Neural progenitor cell (in vitro differentiated cells): ENCODE measurements around the gene EHBP1. TPM values are rescaled to one million over a fixed set of nuclear protein-coding genes. Genes with fewer than 3 reads are reported as not detected.

Source experiments
- DNase-seq: peaks from one replicate; pipeline ENCODE4 v3.0.0-alpha.2; 2016; ENCODE audit warnings: low spot score
- H2AFZ ChIP-seq: fragments of 200-600 bp; sonication (generic); replicated peaks from 2 replicates; pipeline ENCODE4 v1.6.1; 2016; ENCODE audit warnings: antibody characterized with exemption
- H3F3A ChIP-seq: fragments of 200-600 bp; sonication (generic); 2 replicates; pipeline ENCODE4 v1.6.1; 2016; ENCODE audit warnings: antibody characterized with exemption, low read depth
- H3K27ac ChIP-seq: fragments of 200-600 bp; sonication (generic); 2 replicates; pipeline ENCODE4 v1.5.1; 2016; ENCODE audit warnings: mild to moderate bottlenecking
- H3K27me3 ChIP-seq: fragments of 200-600 bp; sonication (generic); 2 replicates; pipeline ENCODE4 v1.6.1; 2016; ENCODE audit warnings: mild to moderate bottlenecking, moderate library complexity
- H3K36me3 ChIP-seq: fragments of 200-600 bp; sonication (generic); 2 replicates; pipeline ENCODE4 v1.5.1; 2016
- H3K4me1 ChIP-seq: fragments of 200-600 bp; sonication (generic); 2 replicates; pipeline ENCODE4 v1.6.1; 2016; ENCODE audit warnings: mixed run types
- H3K4me2 ChIP-seq: fragments of 200-600 bp; sonication (generic); 2 replicates; pipeline ENCODE4 v1.6.1; 2016
- H3K4me3 ChIP-seq: fragments of 200-600 bp; sonication (generic); 2 replicates; pipeline ENCODE4 v1.5.1; 2016
- H3K79me2 ChIP-seq: fragments of 200-600 bp; sonication (generic); 2 replicates; pipeline ENCODE4 v1.6.1; 2016; ENCODE audit warnings: low read depth
- H3K9ac ChIP-seq: fragments of 200-600 bp; sonication (generic); 2 replicates; pipeline ENCODE4 v1.6.1; 2016
- H3K9me3 ChIP-seq: fragments of 200-600 bp; sonication (generic); 2 replicates; pipeline ENCODE4 v1.5.1; 2016; ENCODE audit warnings: low read depth
- H4K20me1 ChIP-seq: fragments of 200-600 bp; sonication (generic); 2 replicates; pipeline ENCODE4 v1.6.1; 2016; ENCODE audit warnings: low read depth
- H3K27ac Mint-ChIP-seq: 3 replicates; pipeline ENCODE4 v1.8.0; 2021; ENCODE audit warnings: mixed read lengths
- H3K27me3 Mint-ChIP-seq: 2 replicates; pipeline ENCODE4 v1.8.0; 2022; ENCODE audit warnings: low read depth, mild to moderate bottlenecking, inconsistent platforms, moderate library complexity, mixed read lengths; ENCODE audit not compliant: insufficient read depth
- H3K36me3 Mint-ChIP-seq: 3 replicates; pipeline ENCODE4 v1.8.0; 2021; ENCODE audit warnings: mixed read lengths
- H3K4me1 Mint-ChIP-seq: 3 replicates; pipeline ENCODE4 v1.8.0; 2021; ENCODE audit warnings: mixed read lengths
- H3K4me3 Mint-ChIP-seq: 3 replicates; pipeline ENCODE4 v1.8.0; 2021; ENCODE audit warnings: mild to moderate bottlenecking, moderate library complexity, mixed read lengths
- H3K9me3 Mint-ChIP-seq: 3 replicates; pipeline ENCODE4 v1.8.0; 2020; ENCODE audit warnings: mixed read lengths
- EZH2 ChIP-seq: fragments of 200-600 bp; sonication (generic); IDR thresholded peaks from 2 replicates; pipeline ENCODE4 v1.6.1; 2017; ENCODE audit warnings: antibody characterized with exemption, mild to moderate bottlenecking, moderate library complexity
- EZH2phosphoT487 ChIP-seq: fragments of 200-600 bp; sonication (generic); IDR thresholded peaks from 2 replicates; pipeline ENCODE4 v1.6.1; 2017; ENCODE audit warnings: antibody characterized with exemption
- total RNA-seq: library from RNA; depleted of rRNA; stranded (reverse); fragments of >200 nt; gene quantifications from 2 replicates; pipeline ENCODE4 v1.2.3, GENCODE V29; 2015; ENCODE audit warnings: low replicate concordance
- TF ChIP-seq, protein P1 (sequence below): fragments of 200-600 bp; sonication (generic); IDR thresholded peaks from 2 replicates; pipeline ENCODE4 v1.5.1; 2017; ENCODE audit warnings: antibody characterized with exemption, mild to moderate bottlenecking

EHBP1 gene
- total RNA-seq, 1 donor from 2014 or later, result 65.8 TPM

DNA sequence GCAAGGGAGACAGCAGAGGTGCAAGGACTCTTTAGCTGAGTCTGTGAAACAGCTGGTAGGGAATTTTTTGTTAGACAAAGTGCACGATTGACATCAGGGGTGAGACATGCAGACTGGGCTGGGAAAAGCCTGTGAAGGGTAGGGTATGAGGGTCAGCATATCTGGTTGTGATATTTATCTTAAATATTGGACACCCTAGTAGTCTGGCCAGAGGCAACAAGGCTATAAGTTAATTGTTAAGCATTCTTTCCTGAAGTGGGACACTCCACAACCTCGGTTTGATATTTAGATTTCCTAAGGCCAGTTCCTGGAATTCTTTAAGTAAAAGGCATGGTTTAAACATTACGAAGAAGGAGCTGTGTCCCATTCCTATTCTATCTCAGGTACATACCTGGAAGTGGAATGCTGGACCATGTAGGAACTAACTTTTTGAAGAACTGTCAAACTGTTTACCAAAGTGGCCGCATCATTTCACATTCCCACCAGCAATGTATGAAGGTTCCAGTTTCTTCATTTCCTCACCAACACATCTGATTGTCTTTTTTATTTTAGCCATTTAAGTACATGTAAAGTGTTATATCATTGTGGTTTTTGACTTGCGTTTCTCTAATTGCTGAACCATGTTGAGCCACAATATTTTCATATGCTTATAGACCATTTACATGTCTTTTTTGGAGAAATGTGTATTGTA lies 22.5 kb downstream of the EHBP1 start:
- H3K27ac ChIP-seq, result no peak overlapping the region
- H3K27me3 ChIP-seq, result no peaks in the 10 kb centered on the region
- H3K79me2 ChIP-seq, result peaks cover 90% of the 10 kb centered on the region
- Mint-ChIP-seq H3K9me3 (peaks cover 43% of the 10 kb centered on the region), H3K27ac (no peak overlapping the region), H3K27me3 (no peaks in the 10 kb centered on the region), H3K4me3 (no peak overlapping the region), H3K36me3 (peaks cover 36% of the 10 kb centered on the region), H3K4me1 (peaks cover 5% of the 10 kb centered on the region)
- H3F3A ChIP-seq, result peaks cover 10% of the 10 kb centered on the region
- peaks cover 10% of the 10 kb centered on the region for H3K4me1 ChIP-seq
- H3K4me3 ChIP-seq, result no peak overlapping the region
- no peak for TF ChIP-seq EZH2phosphoT487
- TF ChIP-seq, protein P1, sequence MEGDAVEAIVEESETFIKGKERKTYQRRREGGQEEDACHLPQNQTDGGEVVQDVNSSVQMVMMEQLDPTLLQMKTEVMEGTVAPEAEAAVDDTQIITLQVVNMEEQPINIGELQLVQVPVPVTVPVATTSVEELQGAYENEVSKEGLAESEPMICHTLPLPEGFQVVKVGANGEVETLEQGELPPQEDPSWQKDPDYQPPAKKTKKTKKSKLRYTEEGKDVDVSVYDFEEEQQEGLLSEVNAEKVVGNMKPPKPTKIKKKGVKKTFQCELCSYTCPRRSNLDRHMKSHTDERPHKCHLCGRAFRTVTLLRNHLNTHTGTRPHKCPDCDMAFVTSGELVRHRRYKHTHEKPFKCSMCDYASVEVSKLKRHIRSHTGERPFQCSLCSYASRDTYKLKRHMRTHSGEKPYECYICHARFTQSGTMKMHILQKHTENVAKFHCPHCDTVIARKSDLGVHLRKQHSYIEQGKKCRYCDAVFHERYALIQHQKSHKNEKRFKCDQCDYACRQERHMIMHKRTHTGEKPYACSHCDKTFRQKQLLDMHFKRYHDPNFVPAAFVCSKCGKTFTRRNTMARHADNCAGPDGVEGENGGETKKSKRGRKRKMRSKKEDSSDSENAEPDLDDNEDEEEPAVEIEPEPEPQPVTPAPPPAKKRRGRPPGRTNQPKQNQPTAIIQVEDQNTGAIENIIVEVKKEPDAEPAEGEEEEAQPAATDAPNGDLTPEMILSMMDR, result no peak
- no peak for TF ChIP-seq EZH2
- no peak overlapping the region for H3K4me2 ChIP-seq
- H3K9me3 ChIP-seq, result peaks cover 6% of the 10 kb centered on the region
- peaks cover 15% of the 10 kb centered on the region for H4K20me1 ChIP-seq
- peaks cover 13% of the 10 kb centered on the region for H3K36me3 ChIP-seq
- H3K9ac ChIP-seq, result no peak overlapping the region
- no peak for DNase-seq
- no peak overlapping the region for H2AFZ ChIP-seq

DNA sequence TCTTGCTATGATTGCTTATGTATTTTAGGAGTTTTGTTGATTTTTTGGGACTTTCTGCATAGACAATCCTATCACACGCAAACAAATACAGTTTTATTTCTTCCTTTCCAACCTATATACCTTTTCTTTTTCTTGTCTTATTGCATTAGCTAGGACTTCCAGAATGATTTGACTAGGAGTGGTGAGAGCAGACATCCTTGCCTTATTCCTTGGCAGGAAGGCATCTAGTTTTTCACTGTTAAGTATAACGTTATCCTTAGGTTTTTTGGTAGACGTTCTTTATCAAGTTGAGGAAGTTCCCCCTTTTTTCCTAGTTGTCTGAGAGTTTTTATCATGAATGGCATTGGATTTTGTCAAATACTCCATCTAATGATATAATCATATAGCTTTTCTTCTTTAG lies 25.8 kb downstream of the EHBP1 start:
- no peak overlapping the region for H3K9ac ChIP-seq
- peaks cover 31% of the 10 kb centered on the region for H3K4me1 ChIP-seq
- TF ChIP-seq, protein P1, result no peak
- TF ChIP-seq EZH2 (no peak), EZH2phosphoT487 (no peak)
- peaks cover 6% of the 10 kb centered on the region for H3K9me3 ChIP-seq
- Mint-ChIP-seq H3K4me3 (no peak overlapping the region), H3K9me3 (peaks cover 35% of the 10 kb centered on the region), H3K36me3 (peaks cover 21% of the 10 kb centered on the region), H3K4me1 (no peaks in the 10 kb centered on the region), H3K27ac (no peak overlapping the region), H3K27me3 (no peaks in the 10 kb centered on the region)
- peaks cover 28% of the 10 kb centered on the region for H3F3A ChIP-seq
- no peak overlapping the region for H2AFZ ChIP-seq
- H3K79me2 ChIP-seq, result peaks cover 90% of the 10 kb centered on the region
- no peak overlapping the region for H3K4me2 ChIP-seq
- no peak for DNase-seq
- H3K27ac ChIP-seq, result no peak overlapping the region
- no peak overlapping the region for H3K4me3 ChIP-seq
- H3K27me3 ChIP-seq, result no peaks in the 10 kb centered on the region
- H4K20me1 ChIP-seq, result peaks cover 17% of the 10 kb centered on the region
- H3K36me3 ChIP-seq, result peaks cover 13% of the 10 kb centered on the region

DNA sequence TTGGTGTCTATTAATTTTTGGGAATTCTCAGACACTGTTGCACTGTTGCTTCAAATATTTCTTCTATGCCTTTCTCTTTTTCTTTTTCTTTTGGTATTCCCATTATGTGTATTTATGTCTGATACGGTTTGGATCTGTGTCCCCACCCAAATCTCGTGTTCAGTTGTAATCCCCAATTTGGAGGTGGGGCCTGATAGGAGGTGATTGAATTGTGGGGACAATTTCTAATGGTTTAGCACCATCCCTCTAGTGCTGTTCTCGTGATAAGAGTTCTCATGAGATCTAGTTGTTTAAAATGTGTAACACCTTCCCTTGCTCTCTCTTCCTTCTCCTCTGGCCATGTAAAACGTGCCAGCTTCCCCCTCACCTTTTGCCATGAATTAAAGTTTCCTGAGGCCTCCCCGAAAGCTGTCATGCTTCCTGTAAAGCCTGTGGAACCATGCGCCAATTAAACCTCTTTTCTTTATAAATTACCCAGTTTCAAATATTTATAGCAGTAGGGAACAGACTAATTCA lies 26.8 kb downstream of the EHBP1 start:
- H3F3A ChIP-seq, result peaks cover 38% of the 10 kb centered on the region
- H2AFZ ChIP-seq, result no peak overlapping the region
- peaks cover 13% of the 10 kb centered on the region for H3K36me3 ChIP-seq
- peaks cover 15% of the 10 kb centered on the region for H3K36me3 Mint-ChIP-seq
- peaks cover 87% of the 10 kb centered on the region for H3K79me2 ChIP-seq
- H3K27ac Mint-ChIP-seq, result no peak overlapping the region
- H3K9ac ChIP-seq, result no peak overlapping the region
- H3K4me2 ChIP-seq, result no peak overlapping the region
- TF ChIP-seq, protein P1, result no peak
- TF ChIP-seq EZH2phosphoT487 (no peak), EZH2 (no peak)
- H3K27me3 Mint-ChIP-seq, result no peaks in the 10 kb centered on the region
- peaks cover 20% of the 10 kb centered on the region for H4K20me1 ChIP-seq
- no peaks in the 10 kb centered on the region for H3K27me3 ChIP-seq
- H3K4me3 Mint-ChIP-seq, result no peak overlapping the region
- H3K27ac ChIP-seq, result no peak overlapping the region
- H3K4me1 Mint-ChIP-seq, result no peaks in the 10 kb centered on the region
- no peak overlapping the region for H3K4me3 ChIP-seq
- peaks cover 35% of the 10 kb centered on the region for H3K9me3 Mint-ChIP-seq
- DNase-seq, result no peak
- H3K4me1 ChIP-seq, result peaks cover 41% of the 10 kb centered on the region
- H3K9me3 ChIP-seq, result peaks cover 6% of the 10 kb centered on the region
